ENCODE data around the gene CSRNP3.

DNA sequence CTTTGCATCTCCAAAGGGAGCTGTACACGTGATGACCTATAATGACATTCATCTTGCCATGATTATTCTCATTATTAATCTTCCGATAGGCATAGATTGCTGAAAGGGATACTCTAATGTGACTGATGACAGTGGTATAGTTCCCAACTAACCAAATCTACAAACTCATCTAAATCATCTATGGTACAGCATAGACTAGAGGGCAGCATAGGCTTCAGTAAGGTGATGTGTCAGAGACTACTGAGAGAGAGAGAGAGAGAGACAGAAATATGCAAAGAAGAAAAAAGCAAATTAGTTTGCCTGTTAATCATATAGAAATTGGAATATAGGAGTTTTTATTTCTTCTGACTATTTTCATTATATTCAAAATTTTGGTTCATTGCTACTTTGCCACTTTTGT is 89.3 kb downstream of the CSRNP3 start:
- TF ChIP-seq, protein P1, sequence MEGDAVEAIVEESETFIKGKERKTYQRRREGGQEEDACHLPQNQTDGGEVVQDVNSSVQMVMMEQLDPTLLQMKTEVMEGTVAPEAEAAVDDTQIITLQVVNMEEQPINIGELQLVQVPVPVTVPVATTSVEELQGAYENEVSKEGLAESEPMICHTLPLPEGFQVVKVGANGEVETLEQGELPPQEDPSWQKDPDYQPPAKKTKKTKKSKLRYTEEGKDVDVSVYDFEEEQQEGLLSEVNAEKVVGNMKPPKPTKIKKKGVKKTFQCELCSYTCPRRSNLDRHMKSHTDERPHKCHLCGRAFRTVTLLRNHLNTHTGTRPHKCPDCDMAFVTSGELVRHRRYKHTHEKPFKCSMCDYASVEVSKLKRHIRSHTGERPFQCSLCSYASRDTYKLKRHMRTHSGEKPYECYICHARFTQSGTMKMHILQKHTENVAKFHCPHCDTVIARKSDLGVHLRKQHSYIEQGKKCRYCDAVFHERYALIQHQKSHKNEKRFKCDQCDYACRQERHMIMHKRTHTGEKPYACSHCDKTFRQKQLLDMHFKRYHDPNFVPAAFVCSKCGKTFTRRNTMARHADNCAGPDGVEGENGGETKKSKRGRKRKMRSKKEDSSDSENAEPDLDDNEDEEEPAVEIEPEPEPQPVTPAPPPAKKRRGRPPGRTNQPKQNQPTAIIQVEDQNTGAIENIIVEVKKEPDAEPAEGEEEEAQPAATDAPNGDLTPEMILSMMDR (IDR thresholded peaks at IDR 0.05; ENCODE audit: extremely low read depth in 1 of 2, insufficient read depth in 1 of 2, low read depth in 1 of 2, low read length in 2 of 2), result no peak
- TF ChIP-seq GATA2 (IDR thresholded peaks at IDR 0.05; ENCODE audit: insufficient read depth, insufficient read length, low read depth, low read length) (no peak), MYC (IDR thresholded peaks at IDR 0.05; ENCODE audit: low read depth, low read length) (no peak), POLR2A (IDR thresholded peaks at IDR 0.05; ENCODE audit: low read depth, low read length) (no peak)
